ENCODE measurements around the gene MXI1.
"Not testable (repeated sequence)": the region's sequence is repeated elsewhere in the genome, so short reads cannot be mapped to it uniquely, and the experiment has no call there.

The MXI1 gene

GRCh38 chr10:110326351-110327032, 119.1 kb downstream of the MXI1 start:
- no peak overlapping the region for H3K4me3 ChIP-seq
- no peak overlapping the region for H3K9ac ChIP-seq (ENCODE audit: insufficient read length)
- H3K9me3 ChIP-seq (ENCODE audit: low read depth, low read length) = no peaks in the 10 kb centered on the region
- no peaks in the 10 kb centered on the region for H3K36me3 ChIP-seq (ENCODE audit: insufficient read depth, low read length)
- no peak overlapping the region for H3K27ac ChIP-seq
- DNase-seq (ENCODE audit: low read depth, low spot score) = no peak
- TF ChIP-seq POLR2AphosphoS5 (IDR thresholded peaks at IDR 0.05; ENCODE audit: borderline replicate concordance, low read depth, low read length) (no peak), FOXP2 (optimal IDR thresholded peaks at IDR 0.05; ENCODE audit: control extremely low read depth, extremely low read length, insufficient read depth) (no peak), EZH2 (IDR thresholded peaks at IDR 0.05) (no peak)

- Histone ChIP-seq H3K27ac (no peak overlapping the region), H3K4me3 (no peak overlapping the region), H3K36me3 (ENCODE audit: insufficient read depth, low read length) (no peaks in the 10 kb centered on the region), H3K9me3 (ENCODE audit: low read depth, low read length) (no peaks in the 10 kb centered on the region), H3K9ac (ENCODE audit: insufficient read length) (no peak overlapping the region)
- DNase-seq (ENCODE audit: low read depth, low spot score) = no peak
- no peak for TF ChIP-seq FOXP2 (optimal IDR thresholded peaks at IDR 0.05; ENCODE audit: control extremely low read depth, extremely low read length, insufficient read depth)
- no peak for TF ChIP-seq EZH2 (IDR thresholded peaks at IDR 0.05)
- TF ChIP-seq POLR2AphosphoS5 (IDR thresholded peaks at IDR 0.05; ENCODE audit: borderline replicate concordance, low read depth, low read length) = no peak
These were observed 120.0 kb downstream of the MXI1 start for GRCh38 chr10:110327262-110327914.

GRCh38 chr10:110330675-110331074, 123.3 kb downstream of the MXI1 start:
- H3K36me3 ChIP-seq (ENCODE audit: insufficient read depth, low read length) = no peaks in the 10 kb centered on the region
- H3K9me3 ChIP-seq (ENCODE audit: low read depth, low read length) = no peaks in the 10 kb centered on the region
- DNase-seq (ENCODE audit: low read depth, low spot score) = no peak
- TF ChIP-seq EZH2 (IDR thresholded peaks at IDR 0.05) (no peak), FOXP2 (optimal IDR thresholded peaks at IDR 0.05; ENCODE audit: control extremely low read depth, extremely low read length, insufficient read depth) (no peak), POLR2AphosphoS5 (IDR thresholded peaks at IDR 0.05; ENCODE audit: borderline replicate concordance, low read depth, low read length) (no peak)
- H3K9ac ChIP-seq (ENCODE audit: insufficient read length) = no peak overlapping the region
- H3K4me3 ChIP-seq = no peak overlapping the region
- no peak overlapping the region for H3K27ac ChIP-seq

GRCh38 chr10:110331226-110331795, 123.9 kb downstream of the MXI1 start:
- H3K9ac ChIP-seq (ENCODE audit: insufficient read length); H3K9me3 ChIP-seq (ENCODE audit: low read depth, low read length); DNase-seq (ENCODE audit: low read depth, low spot score); H3K36me3 ChIP-seq (ENCODE audit: insufficient read depth, low read length); H3K4me3 ChIP-seq; H3K27ac ChIP-seq: not testable (repeated sequence)

- H3K9me3 ChIP-seq (ENCODE audit: low read depth, low read length) = no peaks in the 10 kb centered on the region
- no peak overlapping the region for H3K27ac ChIP-seq
- H3K9ac ChIP-seq (ENCODE audit: insufficient read length) = no peak overlapping the region
- DNase-seq (ENCODE audit: low read depth, low spot score) = no peak
- H3K36me3 ChIP-seq (ENCODE audit: insufficient read depth, low read length) = no peaks in the 10 kb centered on the region
- TF ChIP-seq POLR2AphosphoS5 (IDR thresholded peaks at IDR 0.05; ENCODE audit: borderline replicate concordance, low read depth, low read length) (no peak), EZH2 (IDR thresholded peaks at IDR 0.05) (no peak), FOXP2 (optimal IDR thresholded peaks at IDR 0.05; ENCODE audit: control extremely low read depth, extremely low read length, insufficient read depth) (no peak)
- H3K4me3 ChIP-seq = no peak overlapping the region
These were observed 126.8 kb downstream of the MXI1 start for GRCh38 chr10:110334061-110334656.

- H3K27ac ChIP-seq = no peak overlapping the region
- H3K9ac ChIP-seq (ENCODE audit: insufficient read length) = no peak overlapping the region
These were observed 128.1 kb downstream of the MXI1 start for GRCh38 chr10:110335314-110336064.

GRCh38 chr10:110336111-110336721, 128.8 kb downstream of the MXI1 start:
- no peak for DNase-seq (ENCODE audit: low read depth, low spot score)
- no peak overlapping the region for H3K9ac ChIP-seq (ENCODE audit: insufficient read length)
- H3K36me3 ChIP-seq (ENCODE audit: insufficient read depth, low read length) = no peaks in the 10 kb centered on the region
- TF ChIP-seq EZH2 (IDR thresholded peaks at IDR 0.05) = no peak
- no peak for TF ChIP-seq FOXP2 (optimal IDR thresholded peaks at IDR 0.05; ENCODE audit: control extremely low read depth, extremely low read length, insufficient read depth)
- no peak for TF ChIP-seq POLR2AphosphoS5 (IDR thresholded peaks at IDR 0.05; ENCODE audit: borderline replicate concordance, low read depth, low read length)
- no peaks in the 10 kb centered on the region for H3K9me3 ChIP-seq (ENCODE audit: low read depth, low read length)
- no peak overlapping the region for H3K4me3 ChIP-seq
- no peak overlapping the region for H3K27ac ChIP-seq

More at GRCh38 chr10:110335314-110336064, 128.1 kb downstream of the MXI1 start:
- no peak for DNase-seq (ENCODE audit: low read depth, low spot score)
- no peak for TF ChIP-seq EZH2 (IDR thresholded peaks at IDR 0.05)
- TF ChIP-seq FOXP2 (optimal IDR thresholded peaks at IDR 0.05; ENCODE audit: control extremely low read depth, extremely low read length, insufficient read depth) = no peak
- no peak for TF ChIP-seq POLR2AphosphoS5 (IDR thresholded peaks at IDR 0.05; ENCODE audit: borderline replicate concordance, low read depth, low read length)
- H3K36me3 ChIP-seq (ENCODE audit: insufficient read depth, low read length) = no peaks in the 10 kb centered on the region
- no peak overlapping the region for H3K4me3 ChIP-seq
- H3K9me3 ChIP-seq (ENCODE audit: low read depth, low read length) = no peaks in the 10 kb centered on the region

Measured in SK-N-MC (cell line).